Transverse colon (tissue), 4 donors: Measurements from ENCODE around the gene PPFIA1. TPM values are rescaled to one million over a fixed set of nuclear protein-coding genes. Genes with fewer than 3 reads are reported as not detected.
A peak's percentile ranks its signal among the peaks of the same experiment; 100 is the strongest.

Experiments
- DNase-seq: peaks from one replicate; pipeline ENCODE4 v3.0.0-alpha.2; 2019
- H3K27ac ChIP-seq, 4 donors: fragments of 200-600 bp; sonication (generic); 2 replicates each; pipeline ENCODE4 v1.5.1; 2016 to 2018; ENCODE audit warnings: inconsistent platforms in 4 of 4
- H3K27me3 ChIP-seq: fragments of 200-600 bp; sonication (generic); 2 replicates; pipeline ENCODE4 v1.5.1; 2017; ENCODE audit warnings: inconsistent platforms
- H3K36me3 ChIP-seq, 4 donors: fragments of 200-600 bp; sonication (generic); 2 replicates each; pipeline ENCODE4 v1.5.1; 2017 to 2019; ENCODE audit warnings: inconsistent platforms in 4 of 4
- H3K4me1 ChIP-seq, 4 donors: fragments of 200-600 bp; sonication (generic); 2 replicates each; pipeline ENCODE4 v1.5.1; 2017 to 2020; ENCODE audit warnings: inconsistent platforms in 4 of 4
- H3K4me3 ChIP-seq, 4 donors: fragments of 200-600 bp; sonication (generic); 1 replicate in 1 of 4; 2 replicates in 3 of 4; pipeline versions ENCODE4 v1.5.1 to v1.6.1; 2017 to 2019; ENCODE audit warnings: inconsistent platforms in 4 of 4
- H3K9me3 ChIP-seq, 2 donors: fragments of 200-600 bp; sonication (generic); 2 replicates each; pipeline ENCODE4 v1.5.1; 2017 to 2019; ENCODE audit warnings: inconsistent platforms in 2 of 2
- EP300 ChIP-seq: sonication (generic); formaldehyde crosslinking; IDR thresholded peaks from one replicate; pipeline ENCODE4 v1.6.1; 2017; ENCODE audit warnings: antibody characterized with exemption, low read depth
- POLR2A ChIP-seq: fragments of 450-650 bp; IDR thresholded peaks from one replicate; pipeline ENCODE4 v1.6.1; 2016; ENCODE audit warnings: antibody characterized with exemption, mild to moderate bottlenecking, moderate library complexity
- POLR2AphosphoS5 ChIP-seq, 3 donors: sonication (generic); formaldehyde crosslinking; IDR thresholded peaks; one replicate each; pipeline ENCODE4 v1.6.1; 2016; ENCODE audit warnings: antibody characterized with exemption in 3 of 3
- WGBS, 2 donors: methylation state at CpG; one replicate each; pipeline ENCODE4 v1.1.5; 2018; ENCODE audit warnings: low coverage in 1 of 2; 5-methylcytosine and 5-hydroxymethylcytosine counted together
- in situ Hi-C, 4 donors: fragments of 200-750 bp; cut with MboI; loops; one replicate each; pipeline versions ENCODE4 v1.15.0 to v1.15.1; 2017; ENCODE audit warnings: low sequenced_read_pairs in 3 of 4, low pct_ligation_motif_present in 1 of 4, low pct_unique_long_range_greater_than_20kb in 1 of 4
- intact Hi-C: fragments of 100-400 bp; cut with DNase I; formaldehyde crosslinking; loops from one replicate; pipeline ENCODE4 v1.15.1; 2023; ENCODE audit warnings: low total_unique reads
- total RNA-seq, 4 donors: library from RNA; depleted of rRNA; stranded (reverse); fragments of >200 nt; gene quantifications; one replicate each; pipeline ENCODE4 v1.1.0, GENCODE V29; 2016
- TF ChIP-seq, protein P1 (sequence below), 5 experiments: fragments of 200-600 bp in 3 of 5; fragments of 450-650 bp in 2 of 5; sonication (generic) in 3 of 5; IDR thresholded peaks; 1 replicate in 2 of 5; 2 replicates in 3 of 5; pipeline ENCODE4 v1.5.1; 2016 to 2017; ENCODE audit warnings: antibody characterized with exemption in 5 of 5, inconsistent platforms in 3 of 5, mild to moderate bottlenecking in 2 of 5, moderate library complexity in 1 of 5

Gene PPFIA1
- total RNA-seq, 4 donors from 2014 or later = 42.6 to 143 (median 72.8) TPM

- Histone ChIP-seq H3K27me3 (no peaks in the 10 kb centered on the region), H3K4me1 (peaks cover 0 to 11% (median 7%) of the 10 kb centered on the region in 4 donors), H3K9me3 (no peaks in the 10 kb centered on the region), H3K27ac (peak overlapping the region; percentile 51 to 64 (median 54)), H3K4me3 (no peak overlapping the region), H3K36me3 (peaks cover 0 to 13% (median 4%) of the 10 kb centered on the region in 4 donors)
- in situ Hi-C loops = no loop called here
- intact Hi-C loops = no loop called here
- no peak for TF ChIP-seq POLR2A
- TF ChIP-seq EP300 = no peak
- no peak for TF ChIP-seq POLR2AphosphoS5 (IDR thresholded peaks at IDR 0.05)
- TF ChIP-seq, protein P1, sequence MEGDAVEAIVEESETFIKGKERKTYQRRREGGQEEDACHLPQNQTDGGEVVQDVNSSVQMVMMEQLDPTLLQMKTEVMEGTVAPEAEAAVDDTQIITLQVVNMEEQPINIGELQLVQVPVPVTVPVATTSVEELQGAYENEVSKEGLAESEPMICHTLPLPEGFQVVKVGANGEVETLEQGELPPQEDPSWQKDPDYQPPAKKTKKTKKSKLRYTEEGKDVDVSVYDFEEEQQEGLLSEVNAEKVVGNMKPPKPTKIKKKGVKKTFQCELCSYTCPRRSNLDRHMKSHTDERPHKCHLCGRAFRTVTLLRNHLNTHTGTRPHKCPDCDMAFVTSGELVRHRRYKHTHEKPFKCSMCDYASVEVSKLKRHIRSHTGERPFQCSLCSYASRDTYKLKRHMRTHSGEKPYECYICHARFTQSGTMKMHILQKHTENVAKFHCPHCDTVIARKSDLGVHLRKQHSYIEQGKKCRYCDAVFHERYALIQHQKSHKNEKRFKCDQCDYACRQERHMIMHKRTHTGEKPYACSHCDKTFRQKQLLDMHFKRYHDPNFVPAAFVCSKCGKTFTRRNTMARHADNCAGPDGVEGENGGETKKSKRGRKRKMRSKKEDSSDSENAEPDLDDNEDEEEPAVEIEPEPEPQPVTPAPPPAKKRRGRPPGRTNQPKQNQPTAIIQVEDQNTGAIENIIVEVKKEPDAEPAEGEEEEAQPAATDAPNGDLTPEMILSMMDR (IDR thresholded peaks at IDR 0.05) = no peak
- DNase-seq = no peak
- WGBS, 2 donors = 50 to 86% methylated on average over 6 to 15 of the region's 15 CpGs
Observed at GRCh38 chr11:70381872-70382861, 111.7 kb downstream of the PPFIA1 start.

GRCh38 chr11:70383664-70384565 is 113.4 kb downstream of the PPFIA1 start:
- in situ Hi-C loops (no loop called here), intact Hi-C loops (no loop called here)
- DNase-seq = no peak
- Histone ChIP-seq H3K27ac (peak overlapping the region in 3 of 4 donors; percentile 22 to 64 (median 30)), H3K27me3 (no peaks in the 10 kb centered on the region), H3K4me3 (no peak overlapping the region), H3K4me1 (peaks cover 0 to 11% (median 7%) of the 10 kb centered on the region in 4 donors), H3K9me3 (no peaks in the 10 kb centered on the region), H3K36me3 (peaks cover 0 to 5% (median 2%) of the 10 kb centered on the region in 4 donors)
- TF ChIP-seq POLR2A (no peak), POLR2AphosphoS5 (IDR thresholded peaks at IDR 0.05) (no peak)
- WGBS, 2 donors = 71 to 84% methylated on average over 1 to 11 of the region's 11 CpGs

DNA sequence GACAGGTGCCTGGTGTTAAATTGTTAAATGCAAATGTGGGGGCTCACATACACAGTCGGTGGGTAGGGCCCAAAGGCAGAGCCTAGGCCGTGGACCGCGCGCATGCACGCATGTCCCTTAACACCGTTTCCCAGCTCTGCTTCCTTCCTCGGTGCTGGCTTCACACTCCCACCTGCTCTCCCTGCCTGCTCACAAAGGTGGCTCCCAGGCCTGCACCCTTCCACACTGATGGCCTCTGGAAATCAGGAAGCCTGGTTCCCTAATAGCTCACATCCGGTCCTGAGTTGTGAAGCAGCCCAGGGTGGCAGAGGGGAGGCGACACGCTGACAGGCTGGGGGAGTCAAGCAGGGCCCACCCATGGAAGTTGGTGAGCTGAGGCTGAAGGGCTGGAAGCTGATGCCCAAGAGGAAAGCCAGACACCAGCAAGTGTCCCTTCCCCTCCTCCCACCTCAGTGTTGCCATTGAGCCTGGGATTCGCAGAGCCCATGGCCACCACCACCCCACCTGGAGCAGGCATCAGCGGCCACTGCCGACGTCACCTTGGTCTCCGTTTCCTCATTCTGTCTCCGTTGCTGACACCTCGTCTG is 114.2 kb downstream of the PPFIA1 start:
- Histone ChIP-seq H3K4me3 (no peak overlapping the region), H3K36me3 (peaks cover 0 to 4% (median 1%) of the 10 kb centered on the region in 4 donors), H3K9me3 (no peaks in the 10 kb centered on the region), H3K4me1 (peaks cover 0 to 11% (median 7%) of the 10 kb centered on the region in 4 donors), H3K27me3 (no peaks in the 10 kb centered on the region), H3K27ac (peak overlapping the region in 2 of 4 donors; percentile 13 to 22)
- intact Hi-C loops (no loop called here), in situ Hi-C loops (no loop called here)
- no peak for DNase-seq
- TF ChIP-seq, protein P1 (IDR thresholded peaks at IDR 0.05) = no peak
- TF ChIP-seq POLR2AphosphoS5 (IDR thresholded peaks at IDR 0.05) (no peak), POLR2A (no peak), EP300 (no peak)
- WGBS, 2 donors = 92% methylated on average over 15 of the region's 18 CpGs; no CpG with 5 or more reads in 1 of the 2 donors

GRCh38 chr11:70387564-70387963 is 117.1 kb downstream of the PPFIA1 start:
- peaks cover 0 to 6% (median 2%) of the 10 kb centered on the region in 4 donors for H3K4me1 ChIP-seq
- no peak overlapping the region for H3K27ac ChIP-seq
- H3K27me3 ChIP-seq = no peaks in the 10 kb centered on the region
- 93% methylated on average over 4 of the region's 4 CpGs; no CpG with 5 or more reads in 1 of the 2 donors for WGBS, 2 donors
- intact Hi-C loops (no loop called here), in situ Hi-C loops (no loop called here)
- no peak overlapping the region for H3K4me3 ChIP-seq
- H3K36me3 ChIP-seq = no peaks in the 10 kb centered on the region
- no peak for DNase-seq
- no peaks in the 10 kb centered on the region for H3K9me3 ChIP-seq
- TF ChIP-seq EP300 (no peak), POLR2A (no peak), POLR2AphosphoS5 (IDR thresholded peaks at IDR 0.05) (no peak)
- TF ChIP-seq, protein P1 (IDR thresholded peaks at IDR 0.05) = no peak
